Measurements from ENCODE around the gene PPP1R3F.
"Not testable (repeated sequence)": the region's sequence is repeated elsewhere in the genome, so short reads cannot be mapped to it uniquely, and the experiment has no call there.

Gene PPP1R3F

GRCh38 chrX:49316085-49316484 lies 46.5 kb downstream of the PPP1R3F start:
- no peak for DNase-seq (ENCODE audit: low read depth)

- not testable (repeated sequence) for DNase-seq (ENCODE audit: low read depth)
Observed at GRCh38 chrX:49321737-49322136, 52.1 kb downstream of the PPP1R3F start, which contains the start of gene GAGE12J. TSS of gene GAGE12J (plus strand) at chrX:49322037. CDS start at chrX:49323194, 1,157 bp downstream.

- DNase-seq (ENCODE audit: low read depth): not testable (repeated sequence)
Observed at GRCh38 chrX:49322266-49322665, 52.7 kb downstream of the PPP1R3F start.

GRCh38 chrX:49323735-49324134 lies 54.1 kb downstream of the PPP1R3F start:
- DNase-seq (ENCODE audit: low read depth): not testable (repeated sequence)

GRCh38 chrX:49330421-49330820 lies 60.8 kb downstream of the PPP1R3F start:
- DNase-seq (ENCODE audit: low read depth): not testable (repeated sequence)

- not testable (repeated sequence) for DNase-seq (ENCODE audit: low read depth)
Observed at GRCh38 chrX:49331282-49331681, 61.7 kb downstream of the PPP1R3F start, which contains the start of gene GAGE13. TSS of gene GAGE13 (plus strand) at chrX:49331582. CDS start at chrX:49332738, 1,156 bp downstream.

- not testable (repeated sequence) for DNase-seq (ENCODE audit: low read depth)
Observed at GRCh38 chrX:49331841-49332240, 62.2 kb downstream of the PPP1R3F start.

Measured in stimulated activated CD8-positive, alpha-beta memory T cell treated with anti-CD3 and anti-CD28 coated beads, Interleukin-7, amount 100 ng/mL, for 24 hours (primary cell).